SIG-M5 (cell line): ENCODE results near the gene C1orf50.
"Not testable (repeated sequence)": the region's sequence is repeated elsewhere in the genome, so short reads cannot be mapped to it uniquely, and the experiment has no call there.

Experiments
- DNase-seq: peaks from one replicate; lab custom pipeline; 2025; lab: John Stamatoyannopoulos, UW

C1orf50 gene

DNA sequence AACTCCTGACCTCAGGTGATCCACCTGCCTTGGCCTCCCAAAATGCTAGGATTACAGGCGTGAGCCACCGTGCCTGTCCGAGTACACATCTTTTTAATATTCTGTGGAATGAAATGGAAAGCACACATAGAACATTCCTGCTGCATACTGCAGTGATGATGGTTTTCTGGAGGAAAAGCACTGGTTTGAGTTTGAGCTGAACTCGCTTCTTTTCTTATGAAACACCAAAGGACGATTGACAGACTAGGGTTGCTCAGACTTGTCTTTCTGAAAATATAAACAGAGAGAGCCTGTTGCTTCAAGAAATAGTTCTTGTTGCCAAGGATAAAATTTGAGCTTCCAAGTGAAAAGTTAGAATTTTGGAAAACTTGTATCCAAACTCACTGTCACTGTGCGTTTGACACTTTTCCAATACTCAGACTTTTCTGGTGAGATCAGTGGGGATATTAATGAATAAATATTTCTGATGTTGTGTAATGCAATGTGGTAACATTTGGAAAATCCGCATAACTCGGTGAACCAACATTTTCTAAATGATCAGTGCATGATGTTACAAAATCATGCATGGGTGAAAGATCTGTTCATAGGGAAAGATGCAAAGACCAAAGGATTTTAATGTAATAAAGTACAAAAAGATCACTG, 34.9 kb downstream of the C1orf50 start:
- no peak for DNase-seq

DNA sequence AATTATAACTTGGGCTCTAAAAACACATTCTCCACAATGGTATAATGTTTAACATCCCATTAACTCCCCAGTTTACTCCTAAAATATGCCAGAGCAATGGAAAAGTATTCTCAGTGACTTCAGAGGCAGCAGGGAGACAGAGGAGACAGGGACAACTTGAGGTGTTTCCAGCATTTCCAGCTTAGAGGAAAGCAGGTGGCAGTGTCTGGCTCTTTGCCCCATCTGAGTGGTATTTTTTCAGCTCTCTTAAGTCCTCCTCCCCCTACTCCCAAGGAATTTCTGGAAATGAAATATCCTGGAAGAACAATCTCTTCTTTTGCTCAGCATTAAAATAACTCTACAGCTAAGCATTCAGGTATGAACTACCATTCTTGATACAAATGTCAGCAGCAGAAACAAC, 39.1 kb downstream of the C1orf50 start:
- DNase-seq = no peak

DNA sequence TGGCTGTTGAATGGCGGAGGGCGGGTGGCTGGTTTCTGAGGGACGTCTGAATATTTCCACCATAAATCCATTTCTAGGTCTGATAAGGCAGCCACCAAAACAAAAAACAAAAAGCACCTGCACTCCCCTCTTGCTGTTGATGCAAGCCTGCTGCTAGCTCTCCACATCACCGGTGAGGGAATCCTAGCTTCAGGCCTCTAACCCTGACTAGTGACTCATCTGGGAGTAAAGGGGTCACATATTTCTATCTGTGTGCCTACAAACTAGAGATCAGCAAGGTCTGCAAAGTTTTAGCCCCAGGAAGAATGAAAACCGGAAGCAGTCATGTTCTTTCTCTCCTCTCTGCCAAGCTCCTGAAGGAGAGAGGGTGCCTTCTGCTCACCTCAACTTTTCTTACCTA, 39.5 kb downstream of the C1orf50 start:
- DNase-seq = no peak

DNA sequence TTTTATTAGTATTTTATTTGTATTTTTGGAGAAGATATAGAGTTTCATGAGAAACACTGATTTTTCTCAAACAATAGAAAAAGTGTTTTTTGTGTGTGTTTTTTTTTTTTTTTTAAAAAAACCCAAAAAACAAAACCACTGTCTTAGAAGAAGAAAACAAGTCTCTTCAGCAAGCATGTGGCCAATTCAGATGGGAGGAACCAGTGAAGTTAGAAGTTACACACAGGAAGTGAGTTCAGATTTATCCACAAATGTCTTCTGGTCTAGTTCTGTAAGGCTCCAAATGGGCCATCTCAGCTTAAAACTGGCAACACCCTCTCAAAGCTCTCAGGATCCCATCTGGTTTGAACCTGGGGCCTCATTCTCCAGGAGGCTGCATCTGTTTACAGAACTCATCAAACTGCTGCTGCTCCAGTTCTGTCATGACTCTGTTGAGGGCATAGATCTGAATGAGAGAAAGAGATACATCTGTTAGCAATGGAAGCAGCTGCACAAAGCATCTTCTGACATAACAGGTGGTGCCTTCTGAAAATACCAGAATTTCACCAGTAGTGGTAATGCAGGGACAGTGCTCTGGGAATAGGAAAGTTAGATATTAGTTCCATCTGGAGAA, 40.1 kb downstream of the C1orf50 start:
- DNase-seq = no peak

- DNase-seq = not testable (repeated sequence)
Observed at GRCh38 chr1:42814815-42815214, 47.8 kb downstream of the C1orf50 start.

GRCh38 chr1:42815941-42816584, 49.0 kb downstream of the C1orf50 start:
- no peak for DNase-seq

DNA sequence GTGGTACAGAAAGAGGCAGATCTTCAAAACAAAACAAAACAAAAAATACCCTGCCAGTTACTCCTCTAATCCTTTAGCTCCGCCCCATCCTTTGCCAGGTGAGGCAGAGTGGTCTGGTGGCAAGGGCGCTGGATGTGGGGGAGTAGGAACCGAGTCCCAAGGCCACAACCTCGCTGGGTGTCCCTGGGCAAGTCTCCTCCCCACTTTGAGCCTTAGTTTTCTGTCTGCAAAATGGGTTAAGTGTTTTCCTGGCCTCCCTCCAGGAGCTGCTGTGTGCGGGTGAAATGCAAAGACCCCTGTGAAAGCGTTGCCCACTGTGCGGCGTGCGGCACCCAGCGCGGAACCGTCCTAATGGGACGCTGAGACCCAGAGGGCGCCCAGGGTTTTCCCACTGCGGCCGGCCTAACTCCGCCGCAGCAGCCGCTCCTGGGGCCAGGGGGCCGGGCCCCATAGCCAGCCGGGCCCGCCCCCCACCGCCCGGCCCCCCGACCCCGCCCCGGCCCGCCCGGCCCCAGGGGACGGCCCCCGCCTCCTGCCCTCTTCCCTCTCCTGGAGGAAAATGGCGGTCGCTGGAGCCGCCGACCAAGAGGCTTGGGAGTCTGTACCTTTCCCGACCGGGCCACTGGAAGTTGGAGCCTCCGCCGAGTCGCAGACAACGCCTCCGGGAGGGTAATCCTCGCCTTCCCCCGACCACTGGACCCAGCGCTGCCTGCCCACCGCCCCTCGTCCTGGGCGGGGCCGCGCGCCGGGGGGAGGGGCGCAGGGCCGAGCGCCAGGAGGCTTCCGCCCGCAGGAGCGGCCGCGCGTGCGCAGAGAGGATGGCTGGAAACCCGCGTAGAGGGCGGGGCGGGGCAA, 49.8 kb downstream of the C1orf50 start, which contains the start of the genes ERMAP and SVBP:
ERMAP (plus strand) TSS at position 538 of the 855 bp plus-strand sequence. CDS start 13,327 bp downstream, outside the sequence.
SVBP (minus strand) TSS at position 813 of the 855 bp plus-strand sequence. CDS start 853 bp downstream, outside the sequence.
- peak; percentile 5 for DNase-seq

- no peak for DNase-seq
Observed at GRCh38 chr1:42817440-42817767, 50.4 kb downstream of the C1orf50 start.

GRCh38 chr1:42817976-42818375, 50.9 kb downstream of the C1orf50 start:
- DNase-seq = no peak

GRCh38 chr1:42820813-42821212, 53.8 kb downstream of the C1orf50 start:
- no peak for DNase-seq

- DNase-seq = no peak
Observed at GRCh38 chr1:42821690-42822089, 54.6 kb downstream of the C1orf50 start.

DNA sequence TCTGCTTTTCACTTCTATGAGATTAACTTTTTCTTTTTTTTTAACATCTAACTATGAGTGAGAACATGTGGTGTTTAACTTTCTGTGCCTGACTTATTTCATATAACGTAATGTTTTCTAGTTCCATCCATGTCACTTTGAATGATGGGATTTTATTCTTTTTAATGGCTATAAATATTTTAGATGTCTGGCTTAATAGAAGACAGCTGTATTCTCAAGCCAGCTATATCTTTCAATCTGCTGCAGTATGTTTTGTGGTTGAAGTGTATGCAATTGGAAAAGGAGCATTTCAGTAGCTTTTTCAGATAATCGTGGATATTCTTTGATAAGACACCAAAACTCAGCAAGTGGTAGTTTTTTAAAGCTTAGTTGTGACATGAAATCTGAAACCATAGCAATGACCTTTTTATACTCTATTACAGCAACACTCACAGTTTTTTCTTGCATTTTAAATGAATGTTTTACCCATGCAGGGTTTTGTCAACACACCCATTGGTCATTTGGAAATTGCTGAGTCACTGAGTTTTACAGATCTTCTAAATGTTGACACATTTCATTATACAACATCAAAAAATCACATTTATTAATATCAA, 55.8 kb downstream of the C1orf50 start:
- DNase-seq = no peak

- no peak for DNase-seq
Observed at GRCh38 chr1:42824481-42825035, 57.5 kb downstream of the C1orf50 start.

DNA sequence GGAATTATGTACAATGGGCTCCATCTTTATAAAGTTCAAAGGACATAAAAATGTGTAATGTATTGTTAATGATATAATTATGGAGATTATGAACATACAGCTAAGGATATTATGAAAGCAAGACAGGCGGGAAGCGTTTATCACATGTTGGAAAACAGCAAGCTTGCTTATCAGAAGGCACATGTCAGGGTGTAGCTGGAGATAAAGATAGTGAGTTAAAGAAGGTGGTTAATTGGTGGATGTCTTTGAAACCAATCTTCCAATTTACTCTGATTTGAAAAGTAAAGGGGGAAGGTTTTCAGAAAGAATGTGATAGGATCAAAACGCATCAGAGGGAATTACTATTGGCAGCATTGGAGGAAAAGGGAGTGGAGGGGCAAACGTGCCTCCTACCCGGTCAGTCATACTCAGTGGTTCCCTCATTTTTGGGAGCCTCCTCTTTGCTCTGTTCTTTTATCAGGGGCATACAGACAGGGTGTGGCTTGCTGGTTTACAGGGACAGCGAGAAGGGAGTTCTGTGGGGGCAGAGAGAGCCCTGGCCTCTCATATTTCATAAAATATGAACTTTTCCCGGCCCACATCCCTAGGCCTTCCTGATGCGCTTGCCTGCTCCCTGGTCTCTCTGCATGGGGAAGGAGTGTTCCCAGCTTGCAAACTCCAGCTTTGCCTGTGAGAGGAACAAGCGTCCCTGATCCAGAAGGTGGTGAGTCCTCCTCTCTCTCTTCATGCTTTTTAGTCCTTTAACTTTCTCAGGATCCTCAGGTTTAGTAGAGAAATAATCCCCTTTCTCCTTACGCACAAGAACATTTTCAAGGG, 58.2 kb downstream of the C1orf50 start:
- no peak for DNase-seq
